Measurements from ENCODE around the gene FGFR3.

Gene FGFR3

GRCh38 chr4:1813915-1814314 is 20.8 kb downstream of the FGFR3 start:
- no peak for DNase-seq (ENCODE audit: low read depth)
- TF ChIP-seq, protein P1, sequence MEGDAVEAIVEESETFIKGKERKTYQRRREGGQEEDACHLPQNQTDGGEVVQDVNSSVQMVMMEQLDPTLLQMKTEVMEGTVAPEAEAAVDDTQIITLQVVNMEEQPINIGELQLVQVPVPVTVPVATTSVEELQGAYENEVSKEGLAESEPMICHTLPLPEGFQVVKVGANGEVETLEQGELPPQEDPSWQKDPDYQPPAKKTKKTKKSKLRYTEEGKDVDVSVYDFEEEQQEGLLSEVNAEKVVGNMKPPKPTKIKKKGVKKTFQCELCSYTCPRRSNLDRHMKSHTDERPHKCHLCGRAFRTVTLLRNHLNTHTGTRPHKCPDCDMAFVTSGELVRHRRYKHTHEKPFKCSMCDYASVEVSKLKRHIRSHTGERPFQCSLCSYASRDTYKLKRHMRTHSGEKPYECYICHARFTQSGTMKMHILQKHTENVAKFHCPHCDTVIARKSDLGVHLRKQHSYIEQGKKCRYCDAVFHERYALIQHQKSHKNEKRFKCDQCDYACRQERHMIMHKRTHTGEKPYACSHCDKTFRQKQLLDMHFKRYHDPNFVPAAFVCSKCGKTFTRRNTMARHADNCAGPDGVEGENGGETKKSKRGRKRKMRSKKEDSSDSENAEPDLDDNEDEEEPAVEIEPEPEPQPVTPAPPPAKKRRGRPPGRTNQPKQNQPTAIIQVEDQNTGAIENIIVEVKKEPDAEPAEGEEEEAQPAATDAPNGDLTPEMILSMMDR (conservative IDR thresholded peaks at IDR 0.05; ENCODE audit: low read depth, low read length): peak; percentile 13
- H3K4me3 ChIP-seq (ENCODE audit: low read length): no peak overlapping the region

GRCh38 chr4:1814453-1814852 is 21.4 kb downstream of the FGFR3 start:
- TF ChIP-seq, protein P1 (conservative IDR thresholded peaks at IDR 0.05; ENCODE audit: low read depth, low read length): no peak
- no peak for DNase-seq (ENCODE audit: low read depth)
- no peak overlapping the region for H3K4me3 ChIP-seq (ENCODE audit: low read length)

GRCh38 chr4:1815096-1815996 is 22.3 kb downstream of the FGFR3 start:
- TF ChIP-seq, protein P1 (conservative IDR thresholded peaks at IDR 0.05; ENCODE audit: low read depth, low read length): no peak
- no peak for DNase-seq (ENCODE audit: low read depth)
- H3K4me3 ChIP-seq (ENCODE audit: low read length): no peak overlapping the region

- DNase-seq (ENCODE audit: low read depth): no peak
- H3K4me3 ChIP-seq (ENCODE audit: low read length): no peak overlapping the region
- TF ChIP-seq, protein P1 (conservative IDR thresholded peaks at IDR 0.05; ENCODE audit: low read depth, low read length): no peak
These were observed 23.1 kb downstream of the FGFR3 start for GRCh38 chr4:1815997-1816860.

DNA sequence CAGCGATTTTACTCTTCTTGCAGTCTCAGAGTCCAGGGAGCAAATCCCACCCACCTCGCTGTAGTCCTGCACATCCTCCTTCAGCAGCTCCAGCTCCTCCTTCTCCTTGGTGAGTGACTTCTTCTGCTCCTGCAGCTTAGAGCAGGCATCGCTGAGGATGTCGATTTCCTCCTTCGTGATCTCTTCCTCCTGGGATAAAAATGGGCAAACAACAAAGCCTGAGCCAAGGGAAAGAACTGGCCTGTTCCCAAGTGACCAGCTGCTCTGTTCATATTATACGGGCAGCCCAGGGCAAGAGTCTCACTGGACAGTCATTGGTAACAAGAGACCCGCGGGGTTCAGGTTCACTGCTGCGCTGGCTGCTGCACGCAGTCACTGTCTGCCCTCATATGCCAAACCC is 26.2 kb downstream of the FGFR3 start:
- DNase-seq (ENCODE audit: low read depth): no peak
- no peak overlapping the region for H3K4me3 ChIP-seq (ENCODE audit: low read length)
- TF ChIP-seq, protein P1 (conservative IDR thresholded peaks at IDR 0.05; ENCODE audit: low read depth, low read length): no peak

DNA sequence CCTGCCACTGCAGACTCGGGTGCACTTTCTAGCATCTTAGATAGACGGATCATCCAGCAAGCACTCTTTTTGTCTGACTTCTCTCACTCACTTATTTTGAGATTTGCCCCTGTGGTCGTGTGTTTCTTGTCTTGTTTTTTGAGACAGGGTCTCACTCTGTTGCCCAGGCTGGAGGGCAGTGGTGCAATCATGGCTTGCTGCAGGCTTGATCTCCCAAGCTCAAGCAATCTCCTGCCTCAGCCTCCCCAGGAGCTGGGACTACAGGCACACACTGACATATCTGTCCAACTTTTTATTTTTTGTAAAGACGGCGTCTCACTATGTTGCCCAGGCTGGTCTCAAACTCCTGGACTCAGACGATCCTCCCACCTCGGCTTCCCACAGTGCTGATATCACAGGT is 26.7 kb downstream of the FGFR3 start:
- TF ChIP-seq, protein P1 (conservative IDR thresholded peaks at IDR 0.05; ENCODE audit: low read depth, low read length): no peak
- H3K4me3 ChIP-seq (ENCODE audit: low read length): no peak overlapping the region
- DNase-seq (ENCODE audit: low read depth): no peak

Data from retinal pigment epithelial cell (primary cell).